ENCODE results near the gene SETD2.

- TF ChIP-seq POLR2A (IDR thresholded peaks at IDR 0.05) (no peak), POLR2AphosphoS5 (IDR thresholded peaks at IDR 0.05) (no peak)
Measured at GRCh38 chr3:47035645-47036044, 128.3 kb downstream of the SETD2 start.
